Stomach (tissue), 19 donors: Measurements from ENCODE around the gene OR4D6. TPM values are rescaled to one million over a fixed set of nuclear protein-coding genes. Genes with fewer than 3 reads are reported as not detected.

Source experiments
- DNase-seq, 2 donors: peaks; one replicate each; pipeline versions ENCODE4 v3.0.0 to v3.0.0-alpha.2; 2013 to 2019
- H3K27ac ChIP-seq, 5 donors: fragments of 200-600 bp in 4 of 5; sonication (generic) in 4 of 5; one replicate each; pipeline ENCODE4 v1.5.1; 2013 to 2019; ENCODE audit warnings: mild to moderate bottlenecking in 1 of 5, moderate library complexity in 1 of 5
- H3K27me3 ChIP-seq, 3 donors: fragments of 200-600 bp; sonication (generic); one replicate each; pipeline ENCODE4 v1.5.1; 2017 to 2019; ENCODE audit warnings: mixed run types in 1 of 3
- H3K36me3 ChIP-seq, 4 donors: fragments of 200-600 bp; sonication (generic); 1 replicate in 3 of 4; 2 replicates in 1 of 4; pipeline ENCODE4 v1.5.1; 2016 to 2019
- H3K4me1 ChIP-seq, 4 donors: fragments of 200-600 bp; sonication (generic); one replicate each; pipeline ENCODE4 v1.5.1; 2016 to 2019
- H3K4me3 ChIP-seq, 4 donors: fragments of 200-600 bp; sonication (generic) in 3 of 4; one replicate each; pipeline ENCODE4 v1.5.1; 2016 to 2019; ENCODE audit warnings: mild to moderate bottlenecking in 1 of 4
- H3K9me3 ChIP-seq, 4 donors: fragments of 200-600 bp; sonication (generic); one replicate each; pipeline ENCODE4 v1.5.1; 2016 to 2019
- EP300 ChIP-seq: sonication (generic); formaldehyde crosslinking; IDR thresholded peaks from one replicate; pipeline ENCODE4 v1.6.1; 2017; ENCODE audit warnings: antibody characterized with exemption
- POLR2A ChIP-seq, 4 donors: fragments of 450-650 bp; IDR thresholded peaks; one replicate each; pipeline ENCODE4 v1.6.1; 2016; ENCODE audit warnings: antibody characterized with exemption in 4 of 4, control low read depth in 2 of 4, mild to moderate bottlenecking in 1 of 4, moderate library complexity in 1 of 4
- POLR2AphosphoS5 ChIP-seq, 3 donors: sonication (generic); formaldehyde crosslinking; IDR thresholded peaks; one replicate each; pipeline ENCODE4 v1.6.1; 2016; ENCODE audit warnings: antibody characterized with exemption in 3 of 3
- WGBS, 5 donors: extraction: QIAGEN DNeasy Blood & Tissue Kit in 3 of 5; methylation state at CpG; one replicate each; pipeline versions ENCODE4 v1.1.5 to v1.1.7; 2013 to 2018; 5-methylcytosine and 5-hydroxymethylcytosine counted together
- intact Hi-C: fragments of 100-400 bp; cut with DNase I; formaldehyde crosslinking; loops from one replicate; pipeline ENCODE4 v1.15.1; 2023; ENCODE audit warnings: low total_unique reads
- long read RNA-seq, 10 donors: transcript quantifications; one replicate each; lab custom pipeline, GENCODE V29; 2026
- polyA plus RNA-seq, 3 donors: library from polyadenylated mRNA; stranded (reverse); fragments of 200-250 nt; gene quantifications; one replicate each; pipeline ENCODE4 v1.2.3, GENCODE V29; 2013
- total RNA-seq, 5 donors: library from RNA; depleted of rRNA; stranded (reverse); fragments of >200 nt; gene quantifications; one replicate each; pipeline versions ENCODE4 v1.1.0 to v1.2.3, GENCODE V29; 2014 to 2016
- TF ChIP-seq, protein P1 (sequence below), 7 experiments: fragments of 450-650 bp in 4 of 7; fragments of 200-600 bp in 3 of 7; sonication (generic) in 3 of 7; IDR thresholded peaks; one replicate each; pipeline ENCODE4 v1.5.1; 2016 to 2019; ENCODE audit warnings: antibody characterized with exemption in 7 of 7, control low read depth in 2 of 7, mild to moderate bottlenecking in 1 of 7
- donor health status: healthy with polysubstance abuse.
- donor health status: Bipolar disorder and iron deficiency.
- donor health status: healthy.

OR4D6 gene
- total RNA-seq (not detected), polyA plus RNA-seq (not detected)
- long read RNA-seq, donor 1, result 0 reads
- long read RNA-seq, donor 2, result 0 reads
- long read RNA-seq, donor 3, result 0 reads
- long read RNA-seq, donor 4, result 0 reads
- long read RNA-seq, donor 5, result 0 reads
- long read RNA-seq, donor 6, result 0 reads
- long read RNA-seq, donor 7, result 0 reads
- long read RNA-seq, donor 8, result 0 reads
- long read RNA-seq, donor 9, result 0 reads
- long read RNA-seq, donor 10, result 0 reads

- no peaks in the 10 kb centered on the region for H3K9me3 ChIP-seq
- TF ChIP-seq EP300 (no peak), POLR2A (IDR thresholded peaks at IDR 0.05) (no peak), POLR2AphosphoS5 (IDR thresholded peaks at IDR 0.05) (no peak)
- TF ChIP-seq, protein P1, sequence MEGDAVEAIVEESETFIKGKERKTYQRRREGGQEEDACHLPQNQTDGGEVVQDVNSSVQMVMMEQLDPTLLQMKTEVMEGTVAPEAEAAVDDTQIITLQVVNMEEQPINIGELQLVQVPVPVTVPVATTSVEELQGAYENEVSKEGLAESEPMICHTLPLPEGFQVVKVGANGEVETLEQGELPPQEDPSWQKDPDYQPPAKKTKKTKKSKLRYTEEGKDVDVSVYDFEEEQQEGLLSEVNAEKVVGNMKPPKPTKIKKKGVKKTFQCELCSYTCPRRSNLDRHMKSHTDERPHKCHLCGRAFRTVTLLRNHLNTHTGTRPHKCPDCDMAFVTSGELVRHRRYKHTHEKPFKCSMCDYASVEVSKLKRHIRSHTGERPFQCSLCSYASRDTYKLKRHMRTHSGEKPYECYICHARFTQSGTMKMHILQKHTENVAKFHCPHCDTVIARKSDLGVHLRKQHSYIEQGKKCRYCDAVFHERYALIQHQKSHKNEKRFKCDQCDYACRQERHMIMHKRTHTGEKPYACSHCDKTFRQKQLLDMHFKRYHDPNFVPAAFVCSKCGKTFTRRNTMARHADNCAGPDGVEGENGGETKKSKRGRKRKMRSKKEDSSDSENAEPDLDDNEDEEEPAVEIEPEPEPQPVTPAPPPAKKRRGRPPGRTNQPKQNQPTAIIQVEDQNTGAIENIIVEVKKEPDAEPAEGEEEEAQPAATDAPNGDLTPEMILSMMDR (IDR thresholded peaks at IDR 0.05), result no peak
- H3K27me3 ChIP-seq, result no peaks in the 10 kb centered on the region
- no peak for DNase-seq
- WGBS, 5 donors, result 74 to 98% (median 92%) methylated on average over 2 of the region's 2 CpGs
- no peaks in the 10 kb centered on the region for H3K36me3 ChIP-seq
- H3K27ac ChIP-seq, result no peak within 1 kb of the TSS
- H3K4me3 ChIP-seq, result no peak within 1 kb of the TSS
- intact Hi-C loops, result no loop called here
- no peaks in the 10 kb centered on the region for H3K4me1 ChIP-seq
These were observed at the start of gene OR4D6 for GRCh38 chr11:59456661-59457060. Gene OR4D6, plus strand, starts transcription at chr11:59456961. Its CDS starts 0 bp downstream, at chr11:59456961.

- no peak overlapping the region for H3K4me3 ChIP-seq
- no peak for DNase-seq
- no peaks in the 10 kb centered on the region for H3K27me3 ChIP-seq
- 54 to 69% (median 62%) methylated on average over 2 of the region's 2 CpGs for WGBS, 5 donors
- peaks cover 0 to 21% (median 9%) of the 10 kb centered on the region in 4 donors for H3K9me3 ChIP-seq
- no peaks in the 10 kb centered on the region for H3K4me1 ChIP-seq
- no peak overlapping the region for H3K27ac ChIP-seq
- no peaks in the 10 kb centered on the region for H3K36me3 ChIP-seq
- no peak for TF ChIP-seq POLR2AphosphoS5 (IDR thresholded peaks at IDR 0.05)
- no peak for TF ChIP-seq EP300
- TF ChIP-seq, protein P1 (IDR thresholded peaks at IDR 0.05), result no peak
- no peak for TF ChIP-seq POLR2A (IDR thresholded peaks at IDR 0.05)
- intact Hi-C loops, result no loop called here
These were observed 43.1 kb upstream of the OR4D6 start for GRCh38 chr11:59413646-59414045.

- Histone ChIP-seq H3K27me3 (no peaks in the 10 kb centered on the region), H3K27ac (no peak overlapping the region), H3K36me3 (no peaks in the 10 kb centered on the region), H3K4me3 (no peak overlapping the region), H3K4me1 (no peaks in the 10 kb centered on the region), H3K9me3 (peaks cover 0 to 10% (median 2%) of the 10 kb centered on the region in 4 donors)
- DNase-seq, result no peak
- intact Hi-C loops, result no loop called here
- WGBS, 5 donors, result 76 to 91% (median 79%) methylated on average over 1 of the region's 1 CpG
- TF ChIP-seq POLR2A (IDR thresholded peaks at IDR 0.05) (no peak), EP300 (no peak), POLR2AphosphoS5 (IDR thresholded peaks at IDR 0.05) (no peak)
- TF ChIP-seq, protein P1 (IDR thresholded peaks at IDR 0.05), result no peak
These were observed 41.6 kb upstream of the OR4D6 start for GRCh38 chr11:59415111-59415510.

GRCh38 chr11:59416613-59417012 is 40.1 kb upstream of the OR4D6 start:
- H3K36me3 ChIP-seq, result no peaks in the 10 kb centered on the region
- no peak overlapping the region for H3K27ac ChIP-seq
- no peaks in the 10 kb centered on the region for H3K27me3 ChIP-seq
- TF ChIP-seq POLR2A (IDR thresholded peaks at IDR 0.05) (no peak), EP300 (no peak), POLR2AphosphoS5 (IDR thresholded peaks at IDR 0.05) (no peak)
- TF ChIP-seq, protein P1 (IDR thresholded peaks at IDR 0.05), result no peak
- H3K9me3 ChIP-seq, result no peaks in the 10 kb centered on the region
- H3K4me1 ChIP-seq, result no peaks in the 10 kb centered on the region
- DNase-seq, result no peak
- intact Hi-C loops, result no loop called here
- no peak overlapping the region for H3K4me3 ChIP-seq
- WGBS, 5 donors, result 75 to 90% (median 85%) methylated on average over 5 of the region's 5 CpGs
